Cardiac fibroblast (primary cell): Measurements from ENCODE around the gene RBM33.
A peak's percentile ranks its signal among the peaks of the same experiment; 100 is the strongest.

Source experiments
- DNase-seq, 2 donors: peaks; one replicate each; pipeline versions ENCODE4 v3.0.0 to v3.0.0-alpha.2; 2010; ENCODE audit warnings: low read depth in 2 of 2
- H3K4me3 ChIP-seq, 2 donors: replicated peaks in 1 of 2; 1 replicate in 1 of 2; 2 replicates in 1 of 2; pipeline ENCODE4 v1.5.1; 2011; ENCODE audit warnings: low read depth in 2 of 2, low read length in 2 of 2, mild to moderate bottlenecking in 2 of 2, moderate library complexity in 1 of 2
- CTCF ChIP-seq: IDR thresholded peaks from one replicate; pipeline ENCODE4 v1.5.1; 2011; ENCODE audit warnings: low read depth, mild to moderate bottlenecking, low read length, inconsistent platforms

The RBM33 gene

GRCh38 chr7:155782466-155782865, 138.0 kb downstream of the RBM33 start:
- H3K4me3 ChIP-seq = no peak overlapping the region
- TF ChIP-seq CTCF = no peak
- DNase-seq = no peak

GRCh38 chr7:155785536-155785935, 141.1 kb downstream of the RBM33 start:
- no peak for TF ChIP-seq CTCF
- H3K4me3 ChIP-seq = no peak overlapping the region
- peak in 1 of 2 donors; percentile 66 for DNase-seq

GRCh38 chr7:155786491-155786890, 142.0 kb downstream of the RBM33 start:
- peak overlapping the region in 1 of 2 donors; percentile 61 for H3K4me3 ChIP-seq
- no peak for DNase-seq
- no peak for TF ChIP-seq CTCF

GRCh38 chr7:155787171-155787851, 142.8 kb downstream of the RBM33 start:
- peak in 1 of 2 donors; percentile 48 for DNase-seq
- H3K4me3 ChIP-seq = peak overlapping the region; percentile 53 to 61
- TF ChIP-seq CTCF = no peak

GRCh38 chr7:155788616-155789000, 144.1 kb downstream of the RBM33 start:
- TF ChIP-seq CTCF = no peak
- H3K4me3 ChIP-seq = no peak overlapping the region
- DNase-seq = no peak

- DNase-seq = no peak
- no peak for TF ChIP-seq CTCF
- H3K4me3 ChIP-seq = no peak overlapping the region
These were observed 144.7 kb downstream of the RBM33 start for GRCh38 chr7:155789001-155789725.
